Uterus (tissue), 2 donors: Measurements from ENCODE around the gene SNCAIP.

ENCODE experiments used
- POLR2A ChIP-seq, 2 donors: fragments of 450-650 bp; IDR thresholded peaks; one replicate each; pipeline ENCODE4 v1.6.1; 2016; ENCODE audit warnings: antibody characterized with exemption in 2 of 2, mild to moderate bottlenecking in 1 of 2, moderate library complexity in 1 of 2
- TF ChIP-seq, protein P1 (sequence below), 4 experiments: fragments of 200-600 bp in 2 of 4; fragments of 450-650 bp in 2 of 4; sonication (generic) in 2 of 4; IDR thresholded peaks; one replicate each; pipeline ENCODE4 v1.5.1; 2016 to 2019; ENCODE audit warnings: antibody characterized with exemption in 4 of 4, mild to moderate bottlenecking in 2 of 4, moderate library complexity in 1 of 4

DNA sequence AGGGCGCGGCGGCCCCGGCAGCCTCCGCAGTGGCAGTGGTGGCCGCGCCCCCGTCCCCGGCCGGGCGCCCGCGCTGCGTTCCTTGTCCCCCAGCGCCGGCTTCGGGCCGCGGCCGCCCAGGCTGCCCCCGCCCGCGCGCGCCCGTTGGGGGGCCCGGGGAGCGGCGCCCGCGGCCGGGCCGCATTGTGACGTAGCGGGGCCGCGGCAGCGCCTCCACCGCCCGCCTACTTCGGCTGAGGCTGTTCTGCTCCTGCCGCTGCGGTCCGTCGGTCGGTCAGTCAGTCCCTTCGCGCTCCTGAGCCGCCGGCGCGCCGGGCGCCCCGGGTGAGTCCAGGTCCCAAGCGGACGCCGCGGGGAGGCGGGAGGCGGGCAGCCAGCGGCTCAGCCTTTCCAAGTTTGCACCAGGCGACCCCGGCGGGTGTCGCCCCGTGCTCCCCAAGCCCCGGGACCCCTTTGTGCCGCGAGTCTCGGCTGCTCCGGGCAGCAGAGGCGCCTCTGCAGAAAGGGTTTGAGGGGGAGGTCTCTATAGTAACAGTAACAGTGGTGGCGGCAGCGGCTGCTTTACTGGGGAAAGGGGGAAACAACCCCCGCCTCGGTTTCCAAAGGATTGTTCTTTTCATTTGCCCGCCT is at the start of gene SNCAIP:
- TF ChIP-seq, protein P1, sequence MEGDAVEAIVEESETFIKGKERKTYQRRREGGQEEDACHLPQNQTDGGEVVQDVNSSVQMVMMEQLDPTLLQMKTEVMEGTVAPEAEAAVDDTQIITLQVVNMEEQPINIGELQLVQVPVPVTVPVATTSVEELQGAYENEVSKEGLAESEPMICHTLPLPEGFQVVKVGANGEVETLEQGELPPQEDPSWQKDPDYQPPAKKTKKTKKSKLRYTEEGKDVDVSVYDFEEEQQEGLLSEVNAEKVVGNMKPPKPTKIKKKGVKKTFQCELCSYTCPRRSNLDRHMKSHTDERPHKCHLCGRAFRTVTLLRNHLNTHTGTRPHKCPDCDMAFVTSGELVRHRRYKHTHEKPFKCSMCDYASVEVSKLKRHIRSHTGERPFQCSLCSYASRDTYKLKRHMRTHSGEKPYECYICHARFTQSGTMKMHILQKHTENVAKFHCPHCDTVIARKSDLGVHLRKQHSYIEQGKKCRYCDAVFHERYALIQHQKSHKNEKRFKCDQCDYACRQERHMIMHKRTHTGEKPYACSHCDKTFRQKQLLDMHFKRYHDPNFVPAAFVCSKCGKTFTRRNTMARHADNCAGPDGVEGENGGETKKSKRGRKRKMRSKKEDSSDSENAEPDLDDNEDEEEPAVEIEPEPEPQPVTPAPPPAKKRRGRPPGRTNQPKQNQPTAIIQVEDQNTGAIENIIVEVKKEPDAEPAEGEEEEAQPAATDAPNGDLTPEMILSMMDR (IDR thresholded peaks at IDR 0.05): no peak
- TF ChIP-seq POLR2A (IDR thresholded peaks at IDR 0.05): peak in 1 of 2 donors; percentile 43
